Gastroesophageal sphincter (tissue), 4 donors: ENCODE results near the gene CNTNAP2. TPM values are rescaled to one million over a fixed set of nuclear protein-coding genes. Genes with fewer than 3 reads are reported as not detected.
A peak's percentile ranks its signal among the peaks of the same experiment; 100 is the strongest.

Experiments
- ATAC-seq: fragments of 150-250 bp; one replicate; pipeline ENCODE4 v1.9.1; 2016; ENCODE audit warnings: mild to moderate bottlenecking, moderate library complexity
- H3K27ac ChIP-seq, 4 donors: fragments of 200-600 bp; sonication (generic) in 3 of 4; 1 replicate in 3 of 4; 2 replicates in 1 of 4; pipeline ENCODE4 v1.5.1; 2016 to 2019
- H3K27me3 ChIP-seq: fragments of 200-600 bp; sonication (generic); one replicate; pipeline ENCODE4 v1.5.1; 2019
- H3K36me3 ChIP-seq, 2 donors: fragments of 200-600 bp; sonication (generic); one replicate each; pipeline ENCODE4 v1.5.1; 2019; ENCODE audit warnings: control low read depth in 1 of 2
- H3K4me1 ChIP-seq, 3 donors: fragments of 200-600 bp; sonication (generic); 1 replicate in 2 of 3; 2 replicates in 1 of 3; pipeline ENCODE4 v1.5.1; 2016 to 2019; ENCODE audit warnings: control low read depth in 2 of 3
- H3K4me3 ChIP-seq, 2 donors: fragments of 200-600 bp; sonication (generic); one replicate each; pipeline ENCODE4 v1.5.1; 2019; ENCODE audit warnings: mild to moderate bottlenecking in 1 of 2, moderate library complexity in 1 of 2
- H3K9me3 ChIP-seq, 3 donors: fragments of 200-600 bp; sonication (generic); one replicate each; pipeline ENCODE4 v1.5.1; 2017 to 2019; ENCODE audit warnings: control low read depth in 2 of 3
- CTCF ChIP-seq, 4 experiments: fragments of 200-600 bp in 2 of 4; fragments of 450-650 bp in 2 of 4; sonication (generic) in 1 of 4; IDR thresholded peaks; one replicate each; pipeline ENCODE4 v1.5.1; 2017 to 2019; ENCODE audit warnings: antibody characterized with exemption in 4 of 4, mild to moderate bottlenecking in 2 of 4, moderate library complexity in 2 of 4
- EP300 ChIP-seq: sonication (generic); formaldehyde crosslinking; IDR thresholded peaks from one replicate; pipeline ENCODE4 v1.6.1; 2017; ENCODE audit warnings: antibody characterized with exemption, mild to moderate bottlenecking
- POLR2A ChIP-seq, 2 donors: fragments of 450-650 bp; IDR thresholded peaks; one replicate each; pipeline ENCODE4 v1.6.1; 2017; ENCODE audit warnings: antibody characterized with exemption in 2 of 2, mild to moderate bottlenecking in 2 of 2, moderate library complexity in 1 of 2
- POLR2AphosphoS5 ChIP-seq: sonication (generic); formaldehyde crosslinking; IDR thresholded peaks from one replicate; pipeline ENCODE4 v1.6.1; 2017; ENCODE audit warnings: antibody characterized with exemption
- WGBS, 2 donors: methylation state at CpG; one replicate each; pipeline ENCODE4 v1.1.5; 2018; ENCODE audit warnings: low coverage in 1 of 2; 5-methylcytosine and 5-hydroxymethylcytosine counted together
- total RNA-seq, 4 donors: library from RNA; depleted of rRNA; stranded (reverse); fragments of >200 nt; gene quantifications; one replicate each; pipeline ENCODE4 v1.1.0, GENCODE V29; 2016

The CNTNAP2 gene
- total RNA-seq, 4 donors from 2014 or later = 1.5 to 8.9 (median 3.2) TPM

GRCh38 chr7:148264933-148265557 lies 2148.4 kb downstream of the CNTNAP2 start:
- H3K9me3 ChIP-seq = no peaks in the 10 kb centered on the region
- TF ChIP-seq POLR2AphosphoS5 (no peak), CTCF (IDR thresholded peaks at IDR 0.05) (peak; percentile 21 to 64 (median 46))
- H3K27me3 ChIP-seq = no peaks in the 10 kb centered on the region
- no peak for ATAC-seq
- H3K27ac ChIP-seq = no peak overlapping the region
- no peaks in the 10 kb centered on the region for H3K36me3 ChIP-seq
- 54 to 64% methylated on average over 5 to 7 of the region's 7 CpGs for WGBS, 2 donors
- H3K4me3 ChIP-seq = no peak overlapping the region
- peaks cover 0 to 29% (median 8%) of the 10 kb centered on the region in 3 donors for H3K4me1 ChIP-seq

GRCh38 chr7:148265896-148266295 lies 2149.3 kb downstream of the CNTNAP2 start:
- no peak overlapping the region for H3K4me3 ChIP-seq
- 50 to 88% methylated on average over 1 to 7 of the region's 7 CpGs for WGBS, 2 donors
- no peaks in the 10 kb centered on the region for H3K36me3 ChIP-seq
- no peak overlapping the region for H3K27ac ChIP-seq
- no peak for ATAC-seq
- H3K9me3 ChIP-seq = no peaks in the 10 kb centered on the region
- peaks cover 0 to 20% (median 2%) of the 10 kb centered on the region in 3 donors for H3K4me1 ChIP-seq
- no peaks in the 10 kb centered on the region for H3K27me3 ChIP-seq
- no peak for TF ChIP-seq POLR2A (IDR thresholded peaks at IDR 0.05)

- TF ChIP-seq CTCF (IDR thresholded peaks at IDR 0.05) (no peak), POLR2AphosphoS5 (no peak), EP300 (no peak), POLR2A (IDR thresholded peaks at IDR 0.05) (no peak)
- ATAC-seq = no peak
- Histone ChIP-seq H3K4me3 (no peak overlapping the region), H3K27ac (no peak overlapping the region), H3K9me3 (no peaks in the 10 kb centered on the region), H3K4me1 (peaks cover 0 to 11% (median 0%) of the 10 kb centered on the region in 3 donors), H3K36me3 (no peaks in the 10 kb centered on the region), H3K27me3 (no peaks in the 10 kb centered on the region)
- WGBS, 2 donors = 86% methylated on average over 8 of the region's 8 CpGs
Measured at GRCh38 chr7:148266795-148267194, 2150.2 kb downstream of the CNTNAP2 start.

GRCh38 chr7:148270576-148270975 lies 2154.0 kb downstream of the CNTNAP2 start:
- H3K9me3 ChIP-seq = no peaks in the 10 kb centered on the region
- no peaks in the 10 kb centered on the region for H3K4me1 ChIP-seq
- H3K27ac ChIP-seq = no peak overlapping the region
- 80 to 96% methylated on average over 2 to 3 of the region's 4 CpGs for WGBS, 2 donors
- TF ChIP-seq POLR2AphosphoS5 (no peak), POLR2A (IDR thresholded peaks at IDR 0.05) (no peak), CTCF (IDR thresholded peaks at IDR 0.05) (no peak), EP300 (no peak)
- no peak overlapping the region for H3K4me3 ChIP-seq
- no peak for ATAC-seq
- H3K36me3 ChIP-seq = no peaks in the 10 kb centered on the region
- no peaks in the 10 kb centered on the region for H3K27me3 ChIP-seq

- H3K27me3 ChIP-seq = no peaks in the 10 kb centered on the region
- no peaks in the 10 kb centered on the region for H3K36me3 ChIP-seq
- TF ChIP-seq POLR2A (IDR thresholded peaks at IDR 0.05) = no peak
- TF ChIP-seq POLR2AphosphoS5 = no peak
- TF ChIP-seq EP300 = no peak
- TF ChIP-seq CTCF (IDR thresholded peaks at IDR 0.05) = no peak
- no peak for ATAC-seq
- no peak overlapping the region for H3K27ac ChIP-seq
- H3K4me1 ChIP-seq = peaks cover 0 to 11% (median 0%) of the 10 kb centered on the region in 3 donors
- H3K9me3 ChIP-seq = no peaks in the 10 kb centered on the region
- WGBS, 2 donors = 86 to 97% methylated on average over 2 to 3 of the region's 3 CpGs
- no peak overlapping the region for H3K4me3 ChIP-seq
Measured at GRCh38 chr7:148274118-148274517, 2157.5 kb downstream of the CNTNAP2 start.
